Stimulated activated CD4-positive, alpha-beta T cell treated with anti-CD3 and anti-CD28 coated beads, Interleukin-1b, Interleukin-23, amount 100 ng/mL, for 48 hours (primary cell): ENCODE measurements around the gene TP53TG3.
"Not testable (repeated sequence)": the region's sequence is repeated elsewhere in the genome, so short reads cannot be mapped to it uniquely, and the experiment has no call there.

Source experiments
- DNase-seq: peaks from one replicate; pipeline ENCODE4 v3.0.0-alpha.2; 2020

TP53TG3 gene

GRCh38 chr16:32676065-32676464 is at the start of gene TP53TG3:
TSS of gene TP53TG3 (minus strand) at chr16:32676165. CDS start at chr16:32676097, 68 bp downstream.
- not testable (repeated sequence) for DNase-seq

GRCh38 chr16:32650876-32651275 is 25.1 kb downstream of the TP53TG3 start:
- not testable (repeated sequence) for DNase-seq

- not testable (repeated sequence) for DNase-seq
Measured at GRCh38 chr16:32647562-32647961, 28.4 kb downstream of the TP53TG3 start.

- DNase-seq, result not testable (repeated sequence)
Measured at GRCh38 chr16:32646780-32647179, 29.2 kb downstream of the TP53TG3 start.

GRCh38 chr16:32646177-32646576 is 29.8 kb downstream of the TP53TG3 start:
- DNase-seq, result not testable (repeated sequence)

- not testable (repeated sequence) for DNase-seq
Measured at GRCh38 chr16:32645278-32645908, 30.6 kb downstream of the TP53TG3 start.

GRCh38 chr16:32644715-32645114 is 31.2 kb downstream of the TP53TG3 start:
- not testable (repeated sequence) for DNase-seq

GRCh38 chr16:32637614-32638013 is 38.4 kb downstream of the TP53TG3 start:
- not testable (repeated sequence) for DNase-seq

GRCh38 chr16:32632096-32632495 is 43.9 kb downstream of the TP53TG3 start:
- not testable (repeated sequence) for DNase-seq
